Adrenal gland (tissue), 5 donors: ENCODE data around the gene ALKBH5.

Experiments used
- CTCF ChIP-seq, 6 experiments: fragments of 450-650 bp in 4 of 6; fragments of 200-600 bp in 2 of 6; sonication (generic) in 1 of 6; IDR thresholded peaks; 1 replicate in 5 of 6; 2 replicates in 1 of 6; pipeline versions ENCODE4 v1.5.1 to v1.8.0; 2016 to 2021; ENCODE audit warnings: antibody characterized with exemption in 6 of 6, mild to moderate bottlenecking in 2 of 6, moderate library complexity in 1 of 6
- POLR2A ChIP-seq, 2 donors: fragments of 450-650 bp; IDR thresholded peaks; one replicate each; pipeline ENCODE4 v1.6.1; 2017; ENCODE audit warnings: antibody characterized with exemption in 2 of 2, mild to moderate bottlenecking in 2 of 2, moderate library complexity in 1 of 2
- donor health status: DM: no; HTN: no; CAD: no.

GRCh38 chr17:18172531-18173278 is 10.9 kb upstream of the ALKBH5 start:
- TF ChIP-seq CTCF (IDR thresholded peaks at IDR 0.05) (no peak), POLR2A (IDR thresholded peaks at IDR 0.05) (no peak)
